Non-pigmented ciliary epithelial cell (primary cell): ENCODE measurements around the gene BRINP2.

ENCODE experiments used
- DNase-seq: peaks from one replicate; pipeline ENCODE4 v3.0.0-alpha.2; 2010; ENCODE audit warnings: low read depth

The BRINP2 gene, protein sequence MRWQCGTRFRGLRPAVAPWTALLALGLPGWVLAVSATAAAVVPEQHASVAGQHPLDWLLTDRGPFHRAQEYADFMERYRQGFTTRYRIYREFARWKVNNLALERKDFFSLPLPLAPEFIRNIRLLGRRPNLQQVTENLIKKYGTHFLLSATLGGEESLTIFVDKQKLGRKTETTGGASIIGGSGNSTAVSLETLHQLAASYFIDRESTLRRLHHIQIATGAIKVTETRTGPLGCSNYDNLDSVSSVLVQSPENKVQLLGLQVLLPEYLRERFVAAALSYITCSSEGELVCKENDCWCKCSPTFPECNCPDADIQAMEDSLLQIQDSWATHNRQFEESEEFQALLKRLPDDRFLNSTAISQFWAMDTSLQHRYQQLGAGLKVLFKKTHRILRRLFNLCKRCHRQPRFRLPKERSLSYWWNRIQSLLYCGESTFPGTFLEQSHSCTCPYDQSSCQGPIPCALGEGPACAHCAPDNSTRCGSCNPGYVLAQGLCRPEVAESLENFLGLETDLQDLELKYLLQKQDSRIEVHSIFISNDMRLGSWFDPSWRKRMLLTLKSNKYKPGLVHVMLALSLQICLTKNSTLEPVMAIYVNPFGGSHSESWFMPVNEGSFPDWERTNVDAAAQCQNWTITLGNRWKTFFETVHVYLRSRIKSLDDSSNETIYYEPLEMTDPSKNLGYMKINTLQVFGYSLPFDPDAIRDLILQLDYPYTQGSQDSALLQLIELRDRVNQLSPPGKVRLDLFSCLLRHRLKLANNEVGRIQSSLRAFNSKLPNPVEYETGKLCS

DNA sequence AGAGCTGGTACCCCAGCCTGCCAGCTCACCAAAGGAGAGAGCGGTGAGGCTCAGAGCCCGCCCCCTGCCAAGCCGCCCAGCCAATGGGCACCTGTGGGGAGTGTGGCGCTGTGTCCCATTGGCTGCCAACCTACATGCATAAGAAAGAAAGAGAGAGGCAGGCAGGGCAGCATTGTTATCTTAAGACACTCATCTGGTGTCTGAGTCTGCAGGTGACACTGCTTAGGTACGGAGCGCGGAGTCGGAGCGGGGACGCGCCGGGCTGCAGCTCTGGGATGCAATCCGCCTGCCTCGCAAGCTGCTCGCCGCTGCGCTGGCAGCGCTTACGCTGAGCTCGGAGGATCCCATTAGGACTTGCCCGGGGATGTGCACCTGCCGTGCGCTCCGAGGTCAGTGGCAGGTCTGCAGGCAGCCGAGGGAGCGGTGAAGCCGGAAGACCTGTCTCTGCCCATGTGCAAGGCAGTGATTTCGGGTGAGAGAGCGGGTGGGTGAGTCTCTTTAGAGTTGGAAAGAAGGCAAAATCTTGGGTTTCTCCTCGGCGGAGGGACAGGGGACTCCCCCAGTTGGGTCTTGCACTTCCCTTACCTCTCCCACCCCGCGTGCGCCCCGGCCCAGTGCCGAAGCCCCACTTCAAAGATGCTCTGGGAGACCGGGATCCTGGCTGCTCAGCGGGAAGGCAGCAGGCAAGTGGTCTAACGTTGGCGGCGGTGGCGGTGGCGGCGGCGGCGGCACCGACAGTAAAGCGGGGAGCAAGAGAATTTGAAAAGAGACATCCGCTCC lies at the start of gene BRINP2:
BRINP2 (plus strand) TSS at position 203 of the 780 bp plus-strand sequence. CDS start 58,919 bp downstream, outside the sequence.
- DNase-seq: no peak

DNA sequence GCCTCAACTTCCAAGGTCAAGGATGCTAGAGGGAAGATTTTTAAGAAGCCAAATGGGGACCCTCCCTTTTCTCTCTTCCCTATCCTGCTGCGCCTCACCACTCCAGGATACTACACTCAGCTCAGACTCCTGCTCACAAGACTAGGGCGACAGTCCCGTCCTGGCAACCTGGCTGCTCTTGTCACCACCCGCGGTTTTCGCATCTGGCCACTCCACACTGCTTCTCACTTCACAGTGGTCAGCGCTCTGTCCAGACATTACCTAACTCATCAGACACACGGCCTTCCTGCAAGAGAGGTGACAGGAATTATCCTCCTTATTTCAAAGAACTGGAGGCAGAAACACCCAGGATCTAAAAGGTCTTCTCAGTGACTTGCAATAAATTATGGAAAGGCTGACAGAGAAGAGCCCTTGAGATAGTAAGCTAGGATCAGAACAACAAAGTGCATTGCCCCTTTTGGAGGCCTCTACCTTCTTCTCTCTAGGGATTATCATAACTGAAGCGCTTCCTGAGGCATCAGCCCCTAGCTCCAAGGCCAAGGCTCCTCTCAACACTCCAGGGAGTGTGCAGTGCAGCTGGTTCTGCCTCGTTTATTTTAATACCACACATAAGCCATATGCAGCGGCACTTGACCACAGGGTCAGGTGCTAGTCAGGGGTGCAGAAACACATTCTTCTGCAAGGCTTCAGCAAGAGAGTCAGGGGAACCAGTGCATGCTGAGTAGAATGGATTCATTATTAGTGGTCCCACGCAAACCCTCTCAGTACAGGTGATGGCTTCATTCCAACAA lies 48.1 kb upstream of the BRINP2 start:
- DNase-seq: no peak

DNA sequence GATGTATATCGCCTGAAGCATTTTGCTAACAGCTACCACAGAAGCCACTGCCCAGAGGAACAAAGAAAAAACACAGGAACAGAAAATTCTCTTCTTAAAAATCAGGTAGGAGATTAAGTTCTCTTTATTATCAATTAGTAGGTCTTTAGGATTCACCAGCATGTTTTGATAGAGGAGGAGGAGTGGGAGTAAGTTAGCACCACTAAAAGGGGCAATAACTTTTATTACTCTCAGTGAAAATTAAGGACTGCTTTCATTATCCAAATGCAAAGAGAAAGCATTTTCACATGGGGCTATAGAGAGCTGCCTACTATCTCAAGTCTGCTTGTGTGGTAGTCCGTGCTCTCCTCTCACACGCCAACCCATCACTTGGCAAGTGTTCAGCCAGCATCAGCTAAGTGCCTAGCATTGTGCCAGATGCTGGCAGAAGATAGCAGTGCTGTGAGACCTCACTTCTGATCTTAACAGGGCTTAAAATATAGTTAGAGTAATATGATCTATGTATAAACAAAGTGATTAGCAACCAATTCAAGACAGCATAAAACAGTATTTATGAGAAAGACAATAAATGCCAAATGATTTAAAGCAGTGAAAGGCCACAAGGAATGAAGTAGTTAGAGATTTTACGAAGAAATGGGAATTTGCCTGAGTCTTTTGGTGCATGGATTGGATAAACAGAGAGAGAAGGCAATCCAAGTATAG lies 46.0 kb upstream of the BRINP2 start:
- no peak for DNase-seq

DNA sequence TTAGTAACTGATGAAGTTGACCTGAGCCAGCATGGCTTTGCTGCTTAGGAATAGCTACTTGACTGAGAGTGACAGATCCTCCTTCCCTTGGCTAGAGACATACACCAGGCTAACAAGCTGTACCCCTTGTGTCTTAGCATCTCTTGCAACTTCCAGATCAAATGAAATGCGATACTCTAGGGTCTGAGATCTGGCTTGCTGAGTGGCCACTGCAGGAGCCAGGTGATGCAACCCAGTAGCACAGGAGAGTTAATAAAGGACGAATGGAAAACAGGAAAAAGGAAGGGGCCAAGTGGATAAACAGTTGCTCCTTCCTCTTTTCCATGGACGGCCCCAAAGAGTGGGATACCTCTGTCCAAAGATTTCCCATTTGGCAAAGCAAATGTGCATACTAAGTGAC lies 44.5 kb upstream of the BRINP2 start:
- no peak for DNase-seq

DNA sequence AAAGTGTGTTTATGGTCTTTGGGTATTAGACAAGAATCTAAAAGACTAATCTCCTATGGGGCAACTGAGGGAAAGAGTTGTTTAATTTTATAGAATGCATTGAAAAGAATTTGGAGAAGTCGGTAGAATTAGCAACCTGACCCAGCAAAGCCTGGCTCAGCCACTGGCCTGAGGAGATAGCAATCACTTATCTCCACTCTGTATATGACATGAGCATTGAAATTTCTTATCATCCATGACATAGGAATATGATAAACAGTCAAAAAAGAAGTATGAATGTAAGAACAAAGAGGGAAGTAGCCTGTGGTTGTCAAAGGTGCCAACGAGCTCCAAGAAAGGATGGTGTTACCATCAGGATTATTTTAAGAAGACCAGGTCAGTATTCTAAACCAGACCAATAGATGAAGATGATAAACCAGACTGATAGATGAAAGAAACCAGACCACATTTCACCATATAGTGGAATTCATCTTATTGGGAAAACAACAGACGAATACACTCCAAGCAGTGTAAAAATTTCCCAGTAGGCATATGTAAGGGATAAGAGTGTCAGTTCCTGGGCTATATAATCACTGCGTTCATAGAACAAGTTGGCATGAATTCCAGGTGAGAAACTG lies 42.0 kb upstream of the BRINP2 start:
- no peak for DNase-seq

DNA sequence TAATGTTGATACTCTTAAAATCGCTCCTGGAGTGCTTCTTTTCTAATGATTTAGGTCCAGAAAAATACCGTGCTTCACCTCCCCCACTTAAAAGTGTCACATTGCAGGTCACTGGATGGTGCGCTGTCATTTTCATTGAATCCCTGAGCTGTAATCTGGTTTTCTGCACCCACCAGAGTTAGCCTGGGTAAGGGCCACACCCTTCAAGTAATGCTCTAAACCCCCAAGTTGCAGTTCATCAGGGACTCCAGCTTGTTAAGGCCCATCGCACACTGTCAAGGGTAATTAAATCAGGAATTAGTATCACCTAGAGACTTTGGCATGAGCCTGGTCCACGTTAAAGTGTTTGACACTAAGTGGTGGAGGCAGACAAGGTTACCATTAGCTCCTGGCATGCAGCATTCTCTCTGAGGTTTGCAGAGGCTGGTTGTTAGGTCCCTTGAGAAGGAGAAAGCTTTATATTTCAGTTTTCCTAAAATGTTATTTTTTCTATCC lies 40.3 kb upstream of the BRINP2 start:
- no peak for DNase-seq

DNA sequence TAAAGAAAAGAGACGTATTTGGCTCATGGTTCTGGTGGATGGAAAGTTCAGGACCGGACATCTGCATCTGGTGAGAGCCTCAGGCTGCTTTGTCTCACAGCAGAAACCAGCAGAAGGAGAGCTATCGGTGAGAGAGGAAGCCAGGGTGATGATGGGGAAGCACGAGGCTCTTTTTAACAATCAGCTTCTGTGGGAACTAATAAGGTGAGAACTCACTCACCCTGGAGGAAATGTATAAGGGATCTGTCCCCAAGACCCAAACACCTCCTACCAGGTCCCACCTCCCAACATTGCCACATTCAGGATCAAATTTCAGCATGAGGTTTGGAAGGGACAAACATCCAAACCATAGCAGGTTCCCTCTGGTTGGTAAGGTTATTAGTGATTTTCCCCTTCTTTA lies 39.0 kb upstream of the BRINP2 start:
- DNase-seq: no peak

DNA sequence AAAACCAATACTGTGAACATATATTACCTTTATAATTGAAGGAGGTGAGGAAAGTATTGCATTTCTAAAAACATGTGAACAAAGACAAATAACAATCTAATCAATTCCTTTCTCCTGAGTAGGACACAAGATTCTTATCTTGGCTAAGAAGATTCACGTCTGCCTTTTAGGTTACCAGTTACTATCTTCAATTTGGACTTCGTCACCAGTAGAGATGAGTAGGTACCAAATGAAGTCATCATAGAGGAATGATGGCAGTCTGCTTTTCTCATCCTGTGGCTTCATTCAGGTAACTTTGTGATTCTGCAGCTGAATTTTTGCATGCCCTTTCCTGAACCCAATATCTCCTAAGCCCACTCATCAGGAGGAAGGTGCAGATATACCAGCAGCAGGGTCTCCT lies 38.6 kb upstream of the BRINP2 start:
- DNase-seq: no peak

DNA sequence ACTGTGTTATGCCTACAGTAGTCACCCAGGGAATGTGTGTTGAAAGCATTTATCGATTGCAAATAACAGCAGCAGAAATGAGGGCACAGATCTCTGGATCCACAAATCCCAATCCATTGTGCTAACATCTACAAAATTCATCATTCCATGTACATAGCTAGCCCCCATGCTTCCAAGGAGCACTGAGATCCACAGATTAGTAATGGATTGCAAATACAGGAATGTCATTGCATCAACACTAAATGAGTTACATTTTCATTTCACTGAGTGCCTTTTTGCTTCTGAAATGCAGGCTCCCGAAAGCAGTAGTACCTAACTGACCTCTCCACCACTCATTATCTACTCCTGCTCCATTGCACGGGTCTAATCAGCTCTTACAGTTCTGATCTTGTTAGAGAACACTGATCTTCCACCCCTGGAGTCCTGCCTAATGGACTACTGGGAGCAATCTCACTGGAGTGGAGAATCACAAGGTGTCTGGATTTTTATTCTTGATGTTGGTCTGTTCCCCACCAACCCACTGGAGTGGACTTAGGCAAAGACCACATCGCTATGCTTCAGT lies 36.7 kb upstream of the BRINP2 start:
- no peak for DNase-seq

DNA sequence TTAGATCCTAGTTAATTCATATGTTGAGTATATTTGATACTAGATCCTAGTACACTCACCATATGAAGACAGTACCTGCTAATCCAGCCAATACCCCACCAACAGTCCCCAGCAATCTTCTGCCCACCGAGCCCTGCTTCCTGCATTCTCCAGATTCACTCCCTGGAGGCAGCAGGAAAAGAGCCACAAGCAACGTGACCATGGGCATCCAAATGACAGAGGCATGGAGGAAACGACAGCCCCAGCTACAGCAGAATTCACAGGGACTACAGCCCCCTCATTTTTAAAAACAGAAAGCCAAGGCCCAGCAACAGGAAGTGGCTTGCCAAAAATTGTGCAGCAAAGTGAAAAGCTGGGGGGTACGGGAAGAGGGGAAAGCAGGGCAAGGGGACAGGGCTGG lies 35.5 kb upstream of the BRINP2 start:
- no peak for DNase-seq

DNA sequence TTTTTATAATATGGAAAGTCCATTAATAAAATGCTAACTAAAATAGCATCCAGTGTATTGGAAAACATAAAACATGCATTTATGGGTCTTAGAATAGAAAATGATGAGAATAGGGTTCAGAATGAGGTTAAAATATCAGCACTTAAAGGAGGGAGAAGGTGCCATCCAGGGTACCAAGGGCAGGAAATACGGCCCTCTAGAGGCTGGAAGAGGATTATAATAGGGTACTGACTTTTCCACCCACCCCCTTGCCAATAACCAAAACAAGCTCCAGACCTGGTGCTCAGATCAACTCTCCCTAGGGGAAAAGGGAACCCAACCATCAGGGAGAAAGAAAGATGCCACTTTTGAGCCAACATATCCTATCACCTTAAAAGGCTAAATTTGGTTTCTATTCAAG lies 32.9 kb upstream of the BRINP2 start:
- no peak for DNase-seq

DNA sequence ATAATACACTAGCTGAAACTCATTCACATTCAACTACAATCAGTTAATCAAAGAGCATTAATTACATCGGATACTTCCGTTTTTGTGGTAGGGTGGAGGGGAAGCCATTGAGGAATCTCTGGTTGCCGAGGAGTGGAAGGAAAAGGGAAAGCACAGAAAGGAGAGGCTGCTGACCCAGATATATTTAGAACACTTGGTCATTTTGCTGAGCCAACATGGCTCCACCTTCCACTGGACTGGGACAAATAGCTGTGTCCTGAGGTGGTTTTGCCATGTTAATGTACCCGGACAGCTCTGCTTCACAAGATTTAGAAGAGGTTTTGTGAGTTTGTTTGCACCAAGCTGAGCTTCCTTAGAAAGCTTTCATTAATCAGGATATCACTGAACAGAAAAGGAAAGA lies 32.4 kb upstream of the BRINP2 start:
- no peak for DNase-seq

DNA sequence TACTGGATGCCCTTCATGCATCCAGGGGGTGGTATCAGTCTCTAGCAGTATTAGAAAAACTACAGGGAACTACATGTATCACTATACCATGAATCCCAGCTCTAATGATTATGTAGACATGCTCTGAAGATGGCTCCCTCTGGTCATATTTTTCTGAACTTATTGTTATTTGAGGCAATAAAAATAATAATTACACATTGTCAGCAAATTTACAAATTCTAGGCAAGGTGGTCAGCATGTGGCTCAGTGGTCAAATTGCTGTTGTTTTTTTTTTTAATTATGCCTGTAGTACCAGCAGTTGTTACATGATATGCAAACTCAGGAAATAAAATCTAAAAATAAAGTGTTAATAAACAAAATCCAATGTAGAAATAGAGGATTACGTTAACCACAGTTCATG lies 28.7 kb upstream of the BRINP2 start:
- no peak for DNase-seq

DNA sequence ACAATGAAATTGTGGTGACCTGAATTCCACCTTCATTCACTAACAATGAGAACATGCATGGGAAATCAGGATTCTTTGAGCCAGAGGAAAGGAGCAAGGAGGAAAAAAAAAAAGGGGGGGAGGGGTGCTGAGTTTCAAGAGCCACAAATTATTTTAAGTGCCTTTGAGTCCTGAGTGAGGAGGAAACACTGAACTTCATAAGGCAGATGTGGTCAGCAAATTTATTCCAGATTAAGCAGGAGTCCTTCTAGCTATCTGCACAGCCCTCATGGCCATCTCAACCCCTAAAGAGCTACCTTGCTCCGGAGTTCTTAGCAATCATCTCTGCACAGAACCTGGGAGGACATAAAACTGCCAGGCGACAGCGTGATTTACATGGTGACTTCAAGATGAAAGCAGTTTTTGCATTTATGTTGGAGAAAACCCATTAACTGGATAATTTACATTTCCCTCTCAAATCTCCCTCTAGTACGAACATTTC lies 27.9 kb upstream of the BRINP2 start:
- DNase-seq: no peak

DNA sequence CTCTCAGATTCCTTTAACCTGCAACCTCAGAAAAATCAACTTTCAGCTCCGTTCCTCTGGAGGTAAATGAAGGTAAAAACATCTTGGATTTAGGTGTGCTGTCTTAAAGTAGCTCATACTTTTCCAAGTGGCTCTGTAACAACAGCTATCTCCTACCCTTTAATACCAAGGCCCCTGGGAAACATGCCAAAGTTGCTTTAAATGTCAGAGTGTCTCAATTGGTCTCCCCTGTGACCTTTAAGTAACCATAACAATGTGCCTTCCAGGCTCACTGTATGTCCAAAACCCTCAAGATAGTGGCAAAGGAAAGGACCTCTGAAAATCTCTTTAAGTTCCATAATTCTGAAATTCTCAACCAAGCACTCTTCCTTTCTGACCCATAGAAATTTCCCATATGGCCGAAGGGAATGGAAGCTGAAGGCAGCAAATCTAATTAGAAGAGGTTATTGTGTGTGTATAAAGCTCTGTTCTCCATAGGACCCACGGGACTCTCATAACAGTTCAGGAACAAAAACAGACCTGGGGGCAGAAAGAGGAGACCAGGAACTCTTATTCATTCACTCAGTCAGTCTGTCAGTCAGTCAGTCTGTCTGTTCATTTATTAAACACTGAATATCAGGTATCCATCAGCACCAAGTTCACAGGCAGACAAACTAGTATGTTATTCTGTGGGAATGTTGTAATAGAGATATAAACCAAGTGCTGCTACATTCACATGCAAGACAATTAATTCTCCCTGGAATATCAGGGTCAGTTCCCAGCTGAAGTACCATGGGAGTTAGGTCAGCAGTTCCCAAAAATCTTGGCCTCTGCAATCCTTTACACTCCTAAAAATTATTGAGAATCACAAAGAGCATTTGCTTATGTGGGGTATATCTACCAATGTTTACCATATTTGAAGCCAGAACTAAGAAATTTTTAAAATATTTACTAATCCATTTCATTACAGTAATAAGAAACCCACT lies 25.4 kb upstream of the BRINP2 start:
- DNase-seq: no peak

DNA sequence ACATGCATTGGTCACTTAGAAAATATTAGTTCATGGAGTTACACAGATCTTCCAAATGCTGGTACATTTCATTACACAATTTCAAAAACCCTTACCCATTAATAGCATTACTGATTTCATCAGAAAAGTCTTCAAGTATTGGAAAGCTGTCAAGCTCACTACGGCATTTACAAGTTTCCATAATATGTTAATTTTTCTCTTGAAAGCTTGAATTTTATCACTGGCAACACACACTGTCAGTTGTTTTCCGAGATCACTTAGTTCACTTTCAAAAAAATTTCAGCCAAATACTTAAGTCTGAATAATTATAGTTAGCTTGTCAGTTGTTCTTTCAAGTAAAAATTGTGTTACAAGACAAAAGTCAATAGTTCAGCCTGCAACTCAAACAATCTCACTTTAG lies 24.3 kb upstream of the BRINP2 start:
- DNase-seq: no peak

DNA sequence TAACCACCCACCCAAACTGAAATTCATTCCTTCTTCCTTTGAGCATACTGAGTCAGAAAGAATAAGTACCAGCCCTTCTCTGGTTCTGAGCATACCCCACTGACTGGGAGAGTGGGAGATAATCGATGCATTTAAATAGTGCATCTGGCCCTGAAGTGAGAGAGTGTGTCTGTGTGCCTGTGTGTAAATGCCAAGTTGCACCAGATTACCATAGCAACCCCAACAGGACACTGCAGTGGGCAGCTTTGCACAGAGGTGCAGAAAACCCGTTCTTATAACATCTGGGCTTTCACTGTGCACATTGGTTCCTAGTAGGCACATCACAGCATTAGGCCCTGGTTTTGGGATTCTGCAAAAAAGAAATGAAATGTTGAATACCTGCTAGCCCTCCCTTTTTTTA lies 8.5 kb upstream of the BRINP2 start:
- DNase-seq: no peak

DNA sequence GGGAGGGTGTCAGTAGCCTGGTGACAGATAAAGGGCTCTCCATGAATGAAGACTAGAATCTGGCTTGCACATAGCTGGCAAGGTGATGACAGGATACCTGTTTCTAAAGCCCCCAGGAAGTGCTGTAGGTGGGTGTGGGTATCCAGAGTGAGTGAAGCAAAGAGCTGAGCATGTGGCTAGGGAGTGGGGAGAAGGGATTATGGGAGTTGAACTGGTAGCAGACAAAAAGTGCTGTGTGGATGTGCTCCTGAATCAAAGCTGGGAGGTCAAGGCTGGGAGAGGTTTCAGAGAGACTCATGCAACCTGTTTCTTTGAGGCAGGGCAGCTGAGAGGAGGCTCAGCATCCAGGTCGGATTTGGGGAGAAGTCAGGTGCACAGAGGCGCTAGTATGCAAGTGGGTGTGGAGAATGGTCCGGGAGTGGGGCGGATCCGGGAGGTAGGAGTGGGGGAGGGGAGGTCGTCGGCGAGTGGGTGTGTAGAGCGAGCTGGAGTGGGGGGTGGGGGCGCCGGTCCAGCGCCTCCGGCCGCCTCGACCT lies 6.8 kb upstream of the BRINP2 start:
- no peak for DNase-seq
